ENCODE measurements around the gene PLD5.
"Not testable (repeated sequence)": the region's sequence is repeated elsewhere in the genome, so short reads cannot be mapped to it uniquely, and the experiment has no call there.

Gene PLD5

DNA sequence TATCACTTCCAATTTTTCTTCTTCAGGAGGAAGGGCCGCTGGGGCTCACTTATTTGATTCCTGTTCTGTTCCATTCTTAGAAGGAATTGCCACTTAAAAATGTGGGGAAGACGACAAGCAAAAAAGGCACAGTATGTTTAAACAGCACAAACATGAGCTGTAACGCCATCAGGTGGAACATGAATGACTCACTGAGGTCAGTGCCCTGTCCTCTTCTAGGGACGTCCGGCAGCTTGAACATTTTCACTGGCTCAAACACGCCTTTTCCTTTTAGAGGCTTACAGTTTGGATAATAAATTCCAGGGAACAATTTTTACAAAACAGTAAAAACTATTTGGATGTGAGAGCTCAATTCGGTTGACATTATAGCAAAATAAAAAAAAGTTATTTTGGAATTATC, 260.1 kb downstream of the PLD5 start:
- not testable (repeated sequence) for DNase-seq

DNA sequence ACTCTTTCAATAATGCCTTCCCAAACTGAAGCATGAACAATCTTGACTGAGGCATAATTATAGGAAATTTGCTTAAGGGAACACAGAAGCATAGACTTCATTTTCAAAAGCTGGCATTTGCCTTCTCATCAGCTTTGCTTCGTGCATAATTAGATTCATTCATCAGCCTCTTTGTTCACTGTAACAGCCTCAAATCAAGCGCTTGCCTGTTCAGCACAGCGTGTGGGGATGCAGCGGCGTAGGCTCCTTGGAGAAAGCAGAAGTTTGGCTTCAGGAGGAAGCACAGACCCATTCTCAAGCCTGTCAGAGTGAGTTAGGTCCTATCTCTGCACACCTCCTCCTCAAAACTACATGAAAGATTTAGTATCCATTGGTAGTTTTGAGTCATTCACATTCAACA, 279.2 kb downstream of the PLD5 start:
- no peak for DNase-seq

DNA sequence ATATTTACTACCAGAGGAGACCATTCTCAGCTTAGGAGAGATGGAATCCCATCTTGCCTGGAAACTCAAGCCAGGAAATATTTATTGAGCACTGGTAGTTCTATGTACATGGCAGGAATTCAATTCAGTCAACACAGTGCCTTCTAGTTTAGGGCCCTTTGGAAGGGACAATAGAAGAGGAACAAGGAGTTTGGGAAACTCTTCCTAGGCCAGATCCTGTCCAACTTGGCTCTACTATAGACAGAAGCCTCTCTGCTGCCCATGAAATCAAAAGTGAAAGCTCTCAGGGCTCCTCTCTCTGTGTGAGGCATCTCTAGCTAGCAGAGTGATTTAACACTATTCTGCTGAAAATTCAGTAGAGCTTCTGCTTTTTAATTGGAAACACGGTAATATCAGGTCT, 281.0 kb downstream of the PLD5 start:
- no peak for DNase-seq

DNA sequence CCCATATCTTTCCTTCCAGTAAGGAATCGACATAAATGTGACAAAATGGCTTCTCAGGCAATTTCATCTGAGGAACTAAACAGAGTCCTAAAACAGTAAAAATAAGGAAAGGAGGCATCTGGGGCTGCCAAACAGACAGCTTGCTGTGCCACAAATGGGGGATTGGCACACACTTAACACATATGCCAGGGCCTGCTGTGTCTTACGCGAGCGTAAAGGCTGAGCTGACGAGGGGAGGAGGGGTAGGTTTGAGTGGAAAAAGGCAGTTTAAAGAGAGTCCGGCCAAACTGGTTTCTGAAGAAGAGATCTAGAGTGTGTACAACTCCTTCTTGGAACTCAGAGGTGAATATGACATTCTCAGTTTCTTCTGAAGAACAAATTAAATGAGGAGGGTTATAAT, 281.5 kb downstream of the PLD5 start:
- DNase-seq, result no peak

DNA sequence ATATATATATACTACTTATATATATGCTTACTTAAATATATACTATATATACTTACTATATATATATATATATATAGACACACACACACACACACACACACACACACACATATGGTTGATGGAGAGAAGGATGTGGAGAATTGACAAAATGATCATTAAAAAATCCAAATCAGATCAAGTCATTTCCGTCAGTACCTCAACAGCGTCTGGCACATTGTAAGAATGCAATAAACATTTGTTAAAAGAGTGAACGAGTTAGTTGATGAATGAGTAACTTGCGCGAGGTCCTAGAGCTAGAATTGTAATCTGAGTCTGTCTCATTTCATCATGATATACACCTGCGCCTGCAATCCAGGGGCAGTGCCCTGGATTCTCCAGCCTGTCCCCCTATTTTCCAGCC, 282.6 kb downstream of the PLD5 start:
- DNase-seq, result no peak

DNA sequence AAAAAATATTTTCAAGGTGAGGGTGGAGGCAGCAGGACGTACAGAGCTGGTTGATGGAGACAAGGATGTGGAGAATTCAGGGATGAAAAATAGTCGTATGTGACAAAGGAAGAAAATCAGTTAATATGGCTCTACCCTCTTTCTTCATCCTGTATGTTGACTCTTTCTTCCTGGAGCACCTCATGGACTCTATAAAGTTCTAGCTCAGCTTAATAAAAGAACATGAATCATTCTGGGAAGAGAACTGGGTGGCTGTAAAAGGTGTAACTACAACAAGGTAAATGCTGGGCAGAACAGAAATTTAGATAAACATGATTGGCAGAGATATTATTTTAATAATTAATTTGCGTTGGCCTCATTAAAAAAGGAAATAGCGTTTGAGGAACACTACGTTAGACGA, 283.8 kb downstream of the PLD5 start:
- no peak for DNase-seq

DNA sequence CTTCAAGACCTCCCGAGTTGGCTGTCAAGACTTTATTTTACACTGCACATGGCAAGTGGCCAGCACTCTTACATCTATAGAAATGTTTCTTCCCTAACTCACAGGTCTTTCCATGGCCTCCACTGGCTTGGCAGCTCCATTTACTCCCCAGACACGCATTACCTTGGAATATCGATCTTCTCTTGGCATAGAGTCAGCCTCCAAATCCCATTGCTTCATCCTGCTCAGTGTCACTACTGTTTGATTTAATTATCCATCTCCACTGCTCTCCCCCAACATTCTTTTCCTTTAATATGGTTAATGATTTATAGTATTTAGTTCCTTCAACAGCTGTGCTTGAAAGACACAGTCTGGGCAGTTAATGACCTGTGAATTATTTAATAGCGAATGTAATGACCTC, 284.4 kb downstream of the PLD5 start:
- DNase-seq, result no peak

DNA sequence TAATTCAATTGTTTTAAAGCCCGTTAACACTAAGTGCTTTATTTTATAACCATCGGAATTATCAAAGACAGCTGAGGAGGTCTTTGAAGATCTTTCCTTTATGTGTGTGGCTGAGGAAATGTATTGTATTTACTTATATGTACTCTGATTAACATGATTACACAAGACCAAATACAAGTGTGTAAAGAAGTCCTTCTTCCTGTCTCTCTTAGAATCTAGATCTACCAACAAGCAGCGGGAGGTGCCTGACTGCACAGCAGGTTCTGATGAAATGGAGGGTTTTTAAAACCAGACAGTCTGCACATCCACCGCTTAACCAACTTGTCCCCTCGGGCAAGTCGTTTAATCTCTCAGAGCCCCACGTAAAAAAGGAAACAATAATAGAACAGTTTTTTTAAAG, 285.1 kb downstream of the PLD5 start:
- no peak for DNase-seq

DNA sequence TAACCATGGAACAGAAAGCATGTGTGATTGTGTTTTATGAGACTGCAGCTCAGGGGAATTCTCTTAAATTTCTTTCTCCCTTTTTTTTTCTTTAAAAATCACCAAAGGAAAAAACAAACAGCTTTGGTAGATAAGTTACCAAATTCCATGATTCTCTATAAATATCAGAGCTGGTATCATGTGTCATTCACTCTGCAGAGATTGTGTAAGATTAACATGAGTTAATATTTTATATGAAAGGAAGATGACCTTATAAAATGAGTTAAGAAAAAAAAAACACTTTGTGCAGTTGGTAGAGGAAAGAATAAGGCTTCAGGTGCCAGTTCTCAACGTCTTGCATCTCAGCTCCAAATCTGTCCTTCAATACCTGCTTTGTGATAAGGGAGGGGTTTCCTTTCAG, 287.4 kb downstream of the PLD5 start:
- no peak for DNase-seq

DNA sequence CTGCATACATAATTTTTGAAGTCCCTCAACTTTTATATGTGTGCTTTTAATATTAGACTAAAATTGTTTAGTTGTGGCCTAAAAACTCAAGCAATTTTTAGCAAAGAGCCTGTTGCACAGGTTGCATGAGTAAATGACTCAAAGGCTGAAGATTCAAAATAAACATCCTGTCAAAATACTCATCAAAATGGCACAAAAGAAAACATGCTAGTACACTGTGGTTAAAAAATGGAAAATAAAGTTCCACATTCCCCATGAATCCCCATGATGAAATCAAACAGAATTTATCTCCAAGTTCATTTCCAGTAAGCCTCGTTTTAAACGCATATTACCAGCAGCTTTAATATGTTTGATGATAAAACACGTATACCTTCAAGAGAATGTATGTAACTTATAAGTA, 295.5 kb downstream of the PLD5 start:
- DNase-seq, result no peak

DNA sequence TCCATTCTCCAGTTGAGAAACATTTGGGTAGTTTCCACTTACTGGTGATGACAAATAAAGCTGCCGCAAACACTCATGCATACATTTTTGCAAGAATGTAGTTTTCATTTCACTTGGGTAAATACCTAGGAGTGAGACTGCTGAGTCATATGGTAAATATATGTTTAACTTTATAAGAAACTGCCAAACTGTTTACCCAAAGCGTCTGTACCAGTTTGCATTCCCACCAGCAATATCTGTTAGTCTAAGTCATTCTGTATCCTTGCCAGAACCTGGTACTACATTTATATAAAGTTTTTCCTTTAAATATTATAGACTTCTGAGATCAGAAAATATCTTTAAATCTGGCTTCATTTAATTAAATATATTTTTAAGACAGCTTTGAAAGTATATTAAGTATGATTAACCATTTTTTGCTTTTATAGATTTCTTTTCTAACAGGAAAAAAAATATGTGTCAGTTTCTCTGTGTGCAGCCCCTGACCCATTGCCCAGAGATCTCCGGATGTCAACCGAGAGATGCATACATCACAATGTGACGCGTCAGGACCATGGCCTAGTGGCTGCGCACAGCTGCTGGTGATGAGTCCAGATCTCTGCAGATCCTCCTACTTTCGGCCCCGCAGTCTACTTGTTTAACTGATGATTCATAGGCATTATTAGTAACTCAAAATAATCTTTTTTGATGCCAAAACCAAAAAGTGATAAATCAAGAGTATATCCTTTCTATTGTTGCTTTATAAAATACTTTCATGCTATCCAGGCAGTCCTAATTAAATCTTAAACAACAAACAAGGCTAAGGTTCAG, 298.5 kb downstream of the PLD5 start:
- DNase-seq, result no peak

DNA sequence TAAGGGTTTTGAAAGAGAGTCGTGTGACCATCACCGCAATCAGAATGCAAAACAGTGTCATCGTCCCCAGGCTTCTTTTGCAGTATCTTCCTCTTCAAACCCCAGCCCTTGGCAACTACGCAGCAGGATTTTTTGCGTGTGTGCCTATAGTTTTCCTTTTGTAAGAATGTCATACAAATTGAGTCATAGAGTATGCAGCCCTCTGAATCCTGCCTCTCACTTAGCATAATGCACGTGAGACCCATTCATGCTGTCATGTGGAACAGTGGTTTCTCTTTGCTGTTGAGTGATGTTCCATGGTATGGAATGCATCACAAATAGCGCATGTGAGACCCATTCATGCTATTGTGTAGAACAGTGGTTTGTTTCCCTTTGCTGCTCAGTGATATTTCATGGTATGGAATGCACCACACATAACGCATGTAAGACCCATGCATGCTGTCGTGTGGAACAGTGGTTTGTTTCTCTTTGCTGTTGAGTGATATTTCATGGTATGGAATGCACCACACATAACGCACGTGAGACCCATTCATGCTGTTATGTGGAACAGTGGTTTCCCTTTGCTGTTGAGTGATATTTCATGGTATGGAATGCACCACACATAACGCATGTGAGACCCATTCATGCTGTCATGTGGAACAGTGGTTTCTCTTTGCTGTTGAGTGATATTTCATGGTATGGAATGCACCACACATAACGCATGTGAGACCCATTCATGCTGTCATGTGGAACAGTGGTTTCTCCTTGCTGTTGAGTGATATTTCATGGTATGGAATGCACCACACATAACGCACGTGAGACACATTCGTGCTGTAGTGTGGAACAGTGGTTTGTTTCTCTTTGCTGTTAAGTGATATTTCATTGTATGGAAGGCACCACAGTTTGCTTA, 299.4 kb downstream of the PLD5 start:
- not testable (repeated sequence) for DNase-seq

DNA sequence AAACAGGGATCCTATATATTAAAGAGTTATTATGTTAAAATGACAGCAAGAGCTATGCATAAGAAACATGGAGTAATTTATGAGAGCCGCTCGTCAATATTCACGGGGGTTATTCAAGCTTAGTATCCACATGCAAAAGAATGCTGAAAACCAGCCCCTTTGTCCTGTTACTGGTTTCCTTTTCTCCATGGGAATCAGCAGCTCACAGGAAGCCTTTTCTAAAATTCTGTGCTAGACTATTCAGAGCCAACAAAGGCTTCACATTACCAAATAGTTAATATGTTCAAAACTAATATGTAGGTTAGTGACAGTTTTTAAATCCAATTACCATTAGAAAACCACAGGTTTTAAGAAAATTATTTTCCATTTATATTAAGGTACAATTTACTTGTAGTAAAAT, 300.0 kb downstream of the PLD5 start:
- no peak for DNase-seq

DNA sequence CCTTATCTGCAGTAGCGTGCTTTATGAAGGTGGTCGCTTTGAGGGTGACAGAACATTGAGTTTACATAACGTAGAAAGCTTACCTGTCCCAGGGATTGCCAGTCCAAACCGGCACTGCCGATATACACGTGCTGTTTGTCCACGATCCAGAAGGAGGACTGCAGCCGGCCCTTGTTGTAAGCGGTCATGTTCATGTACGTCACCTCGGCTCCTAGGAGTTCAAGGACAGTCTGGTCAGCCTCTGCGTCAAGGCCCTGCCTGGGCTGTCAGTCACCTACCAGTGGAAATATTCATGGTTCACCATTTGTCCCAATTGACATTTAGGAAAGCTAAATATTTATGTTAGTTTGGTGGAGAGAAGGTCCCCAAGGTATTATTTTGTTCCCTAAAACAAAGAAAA, 304.6 kb downstream of the PLD5 start:
- DNase-seq, result no peak

DNA sequence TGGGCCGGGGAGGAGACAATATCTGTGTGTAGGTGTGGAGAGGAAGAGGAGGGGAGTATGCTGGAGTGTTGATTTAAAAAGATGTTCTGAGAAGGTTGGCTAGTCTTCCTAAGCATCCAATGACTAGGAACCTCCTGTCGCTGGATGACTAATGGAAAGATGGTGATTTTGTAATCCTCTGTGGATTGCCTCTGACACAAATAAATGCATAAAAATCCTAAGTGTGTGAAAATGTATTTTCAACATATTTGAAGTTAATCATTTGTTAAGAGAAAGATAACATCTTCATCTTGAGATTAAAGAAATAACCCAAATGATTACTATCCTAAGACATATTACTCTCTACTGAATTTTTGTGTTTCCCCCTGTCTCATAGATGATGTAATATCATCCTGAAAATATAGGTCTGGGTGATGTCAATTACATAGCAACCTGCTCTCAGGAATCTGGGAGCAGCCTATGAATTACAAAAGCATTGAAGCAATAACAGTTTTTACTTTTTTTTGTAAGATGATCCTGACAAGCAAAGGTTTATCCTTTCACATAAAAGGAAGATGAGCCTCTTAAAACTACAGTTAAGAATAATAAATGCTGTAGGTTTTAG, 305.1 kb downstream of the PLD5 start:
- DNase-seq, result no peak

DNA sequence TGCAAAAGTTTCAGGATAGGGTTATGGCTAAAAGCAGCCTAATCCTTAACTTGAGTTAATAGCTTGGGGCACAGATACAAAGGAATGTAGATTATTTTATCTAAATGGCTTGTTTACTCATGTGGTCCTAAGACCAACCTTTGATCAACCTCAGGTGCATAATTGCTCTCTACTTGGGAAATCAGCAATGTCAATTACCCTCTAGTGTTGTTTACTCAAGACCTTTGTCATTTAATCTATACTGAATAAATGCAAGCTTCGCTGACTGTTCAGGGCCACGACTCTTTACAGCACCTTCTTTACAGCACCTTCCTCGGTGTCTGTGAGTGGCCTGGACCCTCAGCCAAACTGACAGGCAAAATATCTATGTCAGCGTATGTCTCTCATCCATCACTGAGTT, 308.1 kb downstream of the PLD5 start:
- DNase-seq, result no peak

DNA sequence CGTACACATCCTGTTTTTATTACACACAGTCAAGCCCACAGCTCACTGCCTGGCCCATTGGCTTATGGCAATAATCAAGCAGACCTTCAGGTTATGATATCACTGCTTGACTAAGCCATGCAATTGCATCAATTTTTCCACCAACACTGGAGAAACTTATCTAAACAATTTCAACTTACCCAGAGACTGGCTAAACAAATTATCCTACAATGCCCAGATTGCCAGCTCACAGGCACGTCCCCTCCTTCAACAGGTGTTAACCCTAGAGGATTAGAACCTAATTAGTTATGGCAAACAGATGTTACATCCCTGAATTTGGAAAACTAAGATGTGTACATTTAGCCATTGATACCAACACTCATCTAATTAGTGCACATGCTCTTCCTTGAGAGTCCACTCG, 310.0 kb downstream of the PLD5 start:
- DNase-seq, result not testable (repeated sequence)

DNA sequence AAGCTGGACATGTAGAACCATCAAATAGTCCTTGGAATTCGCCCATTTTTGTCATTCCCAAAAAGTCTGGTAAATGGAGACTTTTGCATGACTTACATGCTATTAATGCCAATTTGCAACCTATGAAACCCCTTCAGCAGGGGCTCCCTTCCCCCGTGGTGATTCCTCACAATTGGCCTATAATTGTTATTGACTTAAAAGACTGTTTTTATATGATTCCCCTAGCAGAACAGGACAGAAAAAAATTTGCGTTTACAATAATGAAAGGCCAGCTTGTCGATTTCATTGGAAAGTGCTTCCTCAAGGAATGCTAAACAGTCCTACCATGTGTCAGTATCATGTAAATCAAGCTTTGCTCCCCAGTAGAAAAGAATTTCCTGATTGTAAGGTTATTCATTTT, 311.5 kb downstream of the PLD5 start:
- DNase-seq, result not testable (repeated sequence)

DNA sequence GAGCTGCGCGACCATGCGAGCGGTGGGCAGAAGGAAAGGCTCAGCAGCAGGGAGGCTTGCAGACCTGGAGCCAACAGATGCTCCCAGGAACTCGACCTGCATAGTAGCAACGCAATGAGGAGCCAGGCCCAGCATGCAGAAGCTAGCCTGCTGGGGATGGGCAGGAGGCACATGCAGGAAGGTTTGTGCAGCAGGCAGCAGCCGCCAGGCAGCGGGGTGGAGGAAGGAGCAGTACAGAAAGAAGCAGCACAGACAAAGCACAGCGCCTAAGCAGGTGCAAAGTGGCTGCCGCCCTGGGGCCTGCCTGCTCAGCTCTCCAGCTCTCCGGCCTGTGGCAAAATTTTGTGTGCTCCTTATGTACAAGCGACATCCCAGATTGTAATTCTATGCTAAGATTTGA, 312.1 kb downstream of the PLD5 start:
- DNase-seq, result no peak

DNA sequence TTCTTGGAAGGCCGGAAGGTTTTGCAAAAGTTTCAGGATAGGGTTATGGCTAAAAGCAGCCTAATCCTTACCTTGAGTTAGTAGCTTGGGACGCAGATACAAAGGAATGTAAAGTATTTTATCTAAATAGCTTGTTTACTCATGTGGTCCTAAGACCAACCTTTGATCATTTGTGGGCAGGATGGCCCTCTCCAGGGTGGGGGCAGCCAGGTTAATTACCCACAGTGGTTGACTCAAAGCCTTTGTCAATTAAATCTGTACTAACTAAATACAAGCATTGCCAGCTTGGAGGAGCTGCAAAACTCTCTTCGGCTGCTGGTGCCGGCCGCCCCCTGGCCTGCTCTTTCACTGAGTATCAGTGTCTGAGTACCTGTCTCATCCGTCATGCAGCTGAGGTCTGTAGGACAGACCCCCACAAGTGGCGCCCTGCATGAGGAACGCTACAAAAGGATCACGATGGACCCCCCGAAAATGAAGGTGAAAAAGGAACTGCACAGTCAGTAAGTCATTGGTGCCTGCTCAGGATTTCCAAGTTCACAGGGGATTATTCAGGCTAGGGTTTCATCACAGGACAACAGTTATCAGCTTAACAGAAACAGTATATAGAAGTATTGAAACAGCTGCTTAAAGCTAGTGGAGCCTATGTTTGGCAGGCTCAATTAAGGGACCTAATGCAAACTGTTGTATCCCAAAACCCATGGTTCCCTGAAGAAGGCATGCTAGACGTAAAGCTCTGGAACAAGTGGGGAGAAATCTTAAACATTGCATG, 313.1 kb downstream of the PLD5 start:
- no peak for DNase-seq

DNA sequence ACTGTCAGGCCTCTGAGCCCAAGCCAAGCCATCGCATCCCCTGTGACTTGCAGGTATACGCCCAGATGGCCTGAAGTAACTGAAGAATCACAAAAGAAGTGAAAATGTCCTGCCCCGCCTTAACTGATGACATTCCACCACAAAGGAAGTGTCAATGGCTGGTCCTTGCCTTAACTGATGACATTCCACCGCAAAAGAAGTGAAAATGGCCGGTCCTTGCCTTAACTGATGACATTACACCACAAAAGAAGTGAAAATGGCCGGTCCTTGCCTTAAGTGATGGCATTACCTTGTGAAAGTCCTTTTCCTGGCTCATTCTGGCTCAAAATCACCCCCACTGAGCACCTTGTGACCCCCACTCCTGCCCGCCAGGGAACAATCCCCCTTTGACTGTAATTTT, 314.2 kb downstream of the PLD5 start:
- DNase-seq, result not testable (repeated sequence)

DNA sequence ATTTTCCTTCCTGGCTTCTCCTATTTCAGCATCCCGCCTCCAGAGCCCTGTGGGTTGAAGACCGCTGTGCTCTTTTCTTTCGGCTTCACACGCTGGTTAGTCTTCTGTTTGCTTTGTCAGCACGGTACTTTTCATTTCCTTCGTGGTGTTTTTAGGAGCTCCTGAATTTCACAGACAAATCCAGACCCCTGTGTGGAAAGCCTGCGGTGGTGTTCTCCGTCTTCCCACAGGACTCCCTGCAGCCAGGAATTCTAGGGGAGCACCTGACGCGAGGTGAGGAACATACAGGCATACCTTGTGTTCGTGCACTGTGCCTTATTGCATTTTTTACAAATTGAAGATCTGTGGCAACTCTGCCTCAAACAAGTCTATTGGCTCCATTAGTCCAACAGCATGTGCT, 315.4 kb downstream of the PLD5 start:
- DNase-seq, result no peak

DNA sequence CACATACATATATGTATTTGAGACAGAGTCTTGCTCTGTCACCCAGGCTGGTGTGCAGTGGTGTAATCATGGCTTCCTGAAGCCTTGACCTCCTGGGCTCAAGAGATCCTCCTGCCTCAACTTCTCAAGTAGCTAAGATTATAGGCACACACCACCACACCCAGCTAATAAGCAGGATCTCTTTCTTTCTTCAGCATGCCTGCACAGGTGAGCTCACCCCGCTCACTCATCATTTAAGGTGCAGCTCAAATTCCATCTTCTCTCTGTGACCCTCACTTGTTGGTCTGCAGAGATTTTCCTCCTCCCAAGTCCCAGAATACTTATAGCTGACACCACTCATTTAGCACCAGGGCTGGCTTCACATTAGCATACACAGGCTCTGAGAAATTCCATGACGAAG, 316.5 kb downstream of the PLD5 start:
- no peak for DNase-seq

Measured in activated CD4-positive, alpha-beta T cell treated with anti-CD3 and anti-CD28 coated beads, Interleukin-2, amount 50 U/mL, for 48 hours (primary cell).